ENCODE results near the gene C10orf88. TPM values are rescaled to one million over a fixed set of nuclear protein-coding genes. Genes with fewer than 3 reads are reported as not detected.
A peak's percentile ranks its signal among the peaks of the same experiment; 100 is the strongest.

Gene C10orf88
- total and polyA plus RNA-seq, 9 of the 15 experiments (the other 6 are each of a cell fraction or from before 2014, with no cell fraction given), result 2.5 to 9.6 (median 7.5) TPM

DNA sequence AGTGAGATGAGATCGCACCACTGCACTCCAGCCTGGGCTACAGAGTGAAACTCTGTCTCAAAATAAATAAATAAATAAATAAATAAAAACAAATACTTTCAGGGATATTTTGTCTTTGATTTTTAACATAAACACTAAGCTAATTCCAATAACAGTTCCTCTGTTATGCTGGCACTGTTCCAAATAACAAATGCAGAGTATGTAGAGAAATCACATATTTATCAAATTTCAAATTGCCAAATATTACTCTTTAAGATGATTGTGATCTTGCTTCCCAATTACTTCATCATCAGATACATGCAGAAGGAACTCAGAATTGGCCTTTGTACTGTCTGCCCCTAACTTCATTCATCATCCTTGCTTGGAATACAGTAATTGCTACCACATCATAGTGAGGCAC is 23.9 kb downstream of the C10orf88 start:
- BruUV-seq (replicated peaks), result no TSS peak
- peak overlapping the region; percentile 99 for H3K27ac ChIP-seq (ENCODE audit: extremely low read depth, low read depth, low read length)
- POLR2A ChIA-PET, result interaction anchor here (0.7 kb wide), 1 partner anchor 50 kb away, joined by 3 read pairs; no protein-coding TSS in a partner anchor

DNA sequence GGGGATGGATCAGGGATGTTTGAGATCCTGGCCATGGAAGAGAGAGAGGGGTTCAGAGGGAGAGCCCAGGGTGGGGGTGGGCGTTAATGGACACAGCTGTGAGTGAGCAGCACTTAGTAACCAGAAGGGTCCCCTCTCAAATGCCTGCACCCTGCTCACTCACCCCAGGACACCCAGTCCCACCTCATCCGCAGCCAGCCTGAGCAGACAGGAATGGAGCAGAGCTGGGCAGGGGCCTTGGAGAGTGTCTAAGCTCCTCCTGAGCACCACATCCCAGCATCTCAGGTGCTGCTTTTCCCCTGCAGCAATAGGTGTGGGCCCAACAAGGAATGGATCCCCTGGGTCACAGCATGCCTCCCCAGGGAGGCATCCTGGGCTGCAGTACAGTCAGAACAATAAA is 38.3 kb downstream of the C10orf88 start:
- CTCF ChIA-PET (ENCODE audit: low intra/inter-chr PET ratio), result no interaction called here
- H3K79me2 ChIP-seq (ENCODE audit: control insufficient read depth, insufficient read depth, low read length), result no peaks in the 10 kb centered on the region; the same call in 2 of the 3 replicates
- no peaks in the 10 kb centered on the region for H3K4me1 ChIP-seq (replicated peaks in 1 of 2; ENCODE audit: control insufficient read depth in 2 of 2, insufficient read depth in 2 of 2, low read length in 2 of 2)
- FAIRE-seq (no peak), ATAC-seq (no peak), DNase-seq (ENCODE audit: extremely low read depth in 1 of 4, low spot score in 3 of 4) (no peak)
- H3K27me3 ChIP-seq (ENCODE audit: control insufficient read depth in 2 of 2, insufficient read depth in 2 of 2, low read length in 2 of 2), result no peaks in the 10 kb centered on the region
- POLR2A ChIA-PET, result interaction anchor here (0.6 kb wide), 1 partner anchor 61 kb away, joined by 3 read pairs; no protein-coding TSS in a partner anchor
- in situ Hi-C loops (cut with MboI) (no loop called here), intact Hi-C loops (cut with micrococcal nuclease) (no loop called here)
- no peak overlapping the region for H3K9ac ChIP-seq (ENCODE audit: insufficient read depth in 1 of 2, low read depth in 2 of 2, low read length in 2 of 2)
- H3K36me3 ChIP-seq (ENCODE audit: control insufficient read depth, insufficient read depth, low read length), result no peaks in the 10 kb centered on the region
- no CpG with 5 or more reads among the region's 2 CpGs for WGBS (ENCODE audit: insufficient coverage, low coverage, missing lambda C conversion rate)
- no peak overlapping the region for H3K27ac ChIP-seq (ENCODE audit: extremely low read depth, low read depth, low read length)
- BruUV-seq (replicated peaks), result no TSS peak
- H3K9me1 ChIP-seq (ENCODE audit: control insufficient read depth, insufficient read depth, low read length), result no peaks in the 10 kb centered on the region
- no peak overlapping the region for H3K4me3 ChIP-seq
- H2AFZ ChIP-seq (ENCODE audit: low read depth, low read length), result no peak overlapping the region
- no peak overlapping the region for H3K4me2 ChIP-seq (ENCODE audit: insufficient read depth, low read length)
- H4K20me1 ChIP-seq (replicated peaks; ENCODE audit: control insufficient read depth, insufficient read depth, low read length), result no peaks in the 10 kb centered on the region
- no peaks in the 10 kb centered on the region for H3K9me3 ChIP-seq (replicated peaks; ENCODE audit: control insufficient read depth, insufficient read depth, low read depth, low read length)
- TF ChIP-seq ZNF76 (CRISPR knock-in tag; IDR thresholded peaks at IDR 0.05; ENCODE audit: borderline replicate concordance), result no peak
- TF ChIP-seq EZH2 (IDR thresholded peaks at IDR 0.05; ENCODE audit: borderline replicate concordance, low read depth, low read length), result no peak
- TF ChIP-seq ZNF445 (CRISPR knock-in tag; IDR thresholded peaks at IDR 0.05; ENCODE audit: low read depth), result no peak
- TF ChIP-seq, protein P1, sequence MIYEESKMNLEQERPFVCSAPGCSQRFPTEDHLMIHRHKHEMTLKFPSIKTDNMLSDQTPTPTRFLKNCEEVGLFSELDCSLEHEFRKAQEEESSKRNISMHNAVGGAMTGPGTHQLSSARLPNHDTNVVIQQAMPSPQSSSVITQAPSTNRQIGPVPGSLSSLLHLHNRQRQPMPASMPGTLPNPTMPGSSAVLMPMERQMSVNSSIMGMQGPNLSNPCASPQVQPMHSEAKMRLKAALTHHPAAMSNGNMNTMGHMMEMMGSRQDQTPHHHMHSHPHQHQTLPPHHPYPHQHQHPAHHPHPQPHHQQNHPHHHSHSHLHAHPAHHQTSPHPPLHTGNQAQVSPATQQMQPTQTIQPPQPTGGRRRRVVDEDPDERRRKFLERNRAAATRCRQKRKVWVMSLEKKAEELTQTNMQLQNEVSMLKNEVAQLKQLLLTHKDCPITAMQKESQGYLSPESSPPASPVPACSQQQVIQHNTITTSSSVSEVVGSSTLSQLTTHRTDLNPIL (CRISPR knock-in tag; IDR thresholded peaks at IDR 0.05), result no peak
- TF ChIP-seq, protein P2, sequence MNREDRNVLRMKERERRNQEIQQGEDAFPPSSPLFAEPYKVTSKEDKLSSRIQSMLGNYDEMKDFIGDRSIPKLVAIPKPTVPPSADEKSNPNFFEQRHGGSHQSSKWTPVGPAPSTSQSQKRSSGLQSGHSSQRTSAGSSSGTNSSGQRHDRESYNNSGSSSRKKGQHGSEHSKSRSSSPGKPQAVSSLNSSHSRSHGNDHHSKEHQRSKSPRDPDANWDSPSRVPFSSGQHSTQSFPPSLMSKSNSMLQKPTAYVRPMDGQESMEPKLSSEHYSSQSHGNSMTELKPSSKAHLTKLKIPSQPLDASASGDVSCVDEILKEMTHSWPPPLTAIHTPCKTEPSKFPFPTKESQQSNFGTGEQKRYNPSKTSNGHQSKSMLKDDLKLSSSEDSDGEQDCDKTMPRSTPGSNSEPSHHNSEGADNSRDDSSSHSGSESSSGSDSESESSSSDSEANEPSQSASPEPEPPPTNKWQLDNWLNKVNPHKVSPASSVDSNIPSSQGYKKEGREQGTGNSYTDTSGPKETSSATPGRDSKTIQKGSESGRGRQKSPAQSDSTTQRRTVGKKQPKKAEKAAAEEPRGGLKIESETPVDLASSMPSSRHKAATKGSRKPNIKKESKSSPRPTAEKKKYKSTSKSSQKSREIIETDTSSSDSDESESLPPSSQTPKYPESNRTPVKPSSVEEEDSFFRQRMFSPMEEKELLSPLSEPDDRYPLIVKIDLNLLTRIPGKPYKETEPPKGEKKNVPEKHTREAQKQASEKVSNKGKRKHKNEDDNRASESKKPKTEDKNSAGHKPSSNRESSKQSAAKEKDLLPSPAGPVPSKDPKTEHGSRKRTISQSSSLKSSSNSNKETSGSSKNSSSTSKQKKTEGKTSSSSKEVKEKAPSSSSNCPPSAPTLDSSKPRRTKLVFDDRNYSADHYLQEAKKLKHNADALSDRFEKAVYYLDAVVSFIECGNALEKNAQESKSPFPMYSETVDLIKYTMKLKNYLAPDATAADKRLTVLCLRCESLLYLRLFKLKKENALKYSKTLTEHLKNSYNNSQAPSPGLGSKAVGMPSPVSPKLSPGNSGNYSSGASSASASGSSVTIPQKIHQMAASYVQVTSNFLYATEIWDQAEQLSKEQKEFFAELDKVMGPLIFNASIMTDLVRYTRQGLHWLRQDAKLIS (CRISPR knock-in tag; IDR thresholded peaks at IDR 0.05), result no peak

More for the DNA sequence above, 23.9 kb downstream of the C10orf88 start:
- peaks cover 7 to 25% of the 10 kb centered on the region in 2 experiments; a peak in 4 of 5 replicates for H3K4me1 ChIP-seq (replicated peaks in 1 of 2; ENCODE audit: control insufficient read depth in 2 of 2, insufficient read depth in 2 of 2, low read length in 2 of 2)
- peaks cover 7% of the 10 kb centered on the region; the same call in 1 of the 3 replicates for H3K36me3 ChIP-seq (ENCODE audit: control insufficient read depth, insufficient read depth, low read length)
- no peak for ATAC-seq
- CTCF ChIA-PET (ENCODE audit: low intra/inter-chr PET ratio), result no interaction called here
- H3K9me3 ChIP-seq (replicated peaks; ENCODE audit: control insufficient read depth, insufficient read depth, low read depth, low read length), result no peaks in the 10 kb centered on the region
- no peak for DNase-seq (ENCODE audit: extremely low read depth in 1 of 4, low spot score in 3 of 4)
- 0 out of 3 replicates have a peak, but pooled peaks cover 2% of the 10 kb centered on the region for H3K79me2 ChIP-seq (ENCODE audit: control insufficient read depth, insufficient read depth, low read length)
- TF ChIP-seq ZBTB8A (IDR thresholded peaks at IDR 0.05; ENCODE audit: partially characterized antibody) (no peak), NFIX (CRISPR knock-in tag; IDR thresholded peaks at IDR 0.05; ENCODE audit: low read depth) (peak; percentile 51; the same call in 1 of the 2 replicates), SPI1 (IDR thresholded peaks at IDR 0.05; ENCODE audit: borderline replicate concordance, low read depth, low read length) (no peak), YBX1 (IDR thresholded peaks at IDR 0.05) (no peak), POLR3G (IDR thresholded peaks at IDR 0.05; ENCODE audit: extremely low read depth, insufficient read length, insufficient replicate concordance) (no peak), NFIC (IDR thresholded peaks at IDR 0.05) (peak; percentile 90)
- TF ChIP-seq, protein P3, sequence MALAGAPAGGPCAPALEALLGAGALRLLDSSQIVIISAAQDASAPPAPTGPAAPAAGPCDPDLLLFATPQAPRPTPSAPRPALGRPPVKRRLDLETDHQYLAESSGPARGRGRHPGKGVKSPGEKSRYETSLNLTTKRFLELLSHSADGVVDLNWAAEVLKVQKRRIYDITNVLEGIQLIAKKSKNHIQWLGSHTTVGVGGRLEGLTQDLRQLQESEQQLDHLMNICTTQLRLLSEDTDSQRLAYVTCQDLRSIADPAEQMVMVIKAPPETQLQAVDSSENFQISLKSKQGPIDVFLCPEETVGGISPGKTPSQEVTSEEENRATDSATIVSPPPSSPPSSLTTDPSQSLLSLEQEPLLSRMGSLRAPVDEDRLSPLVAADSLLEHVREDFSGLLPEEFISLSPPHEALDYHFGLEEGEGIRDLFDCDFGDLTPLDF (CRISPR knock-in tag; IDR thresholded peaks at IDR 0.05), result no peak
- H3K9me1 ChIP-seq (ENCODE audit: control insufficient read depth, insufficient read depth, low read length), result no peaks in the 10 kb centered on the region
- H3K4me2 ChIP-seq (ENCODE audit: insufficient read depth, low read length), result peak overlapping the region; percentile 63
- 92% methylated on average over 1 of the region's 1 CpG for WGBS (ENCODE audit: insufficient coverage, low coverage, missing lambda C conversion rate)
- H4K20me1 ChIP-seq (replicated peaks; ENCODE audit: control insufficient read depth, insufficient read depth, low read length), result no peaks in the 10 kb centered on the region
- H3K27me3 ChIP-seq (ENCODE audit: control insufficient read depth in 2 of 2, insufficient read depth in 2 of 2, low read length in 2 of 2), result no peaks in the 10 kb centered on the region
- intact Hi-C loops (cut with micrococcal nuclease) (no loop called here), in situ Hi-C loops (cut with MboI) (no loop called here)
- no peak for FAIRE-seq
- no peak overlapping the region for H3K4me3 ChIP-seq
- H2AFZ ChIP-seq (ENCODE audit: low read depth, low read length), result peak overlapping the region; percentile 74
- peak overlapping the region in 1 of 2 experiments; percentile 78; a peak in 2 of 4 replicates for H3K9ac ChIP-seq (ENCODE audit: insufficient read depth in 1 of 2, low read depth in 2 of 2, low read length in 2 of 2)
